Stimulated activated CD4-positive, alpha-beta T cell treated with anti-CD3 and anti-CD28 coated beads, Interleukin-15, amount 100 ng/mL, for 1 hour (primary cell): ENCODE measurements around the gene CRNN.

Experiments used
- DNase-seq, 2 donors: peaks; one replicate each; pipeline ENCODE4 v3.0.0-alpha.2; 2020; ENCODE audit warnings: low read depth in 1 of 2, low spot score in 1 of 2

The CRNN gene

DNA sequence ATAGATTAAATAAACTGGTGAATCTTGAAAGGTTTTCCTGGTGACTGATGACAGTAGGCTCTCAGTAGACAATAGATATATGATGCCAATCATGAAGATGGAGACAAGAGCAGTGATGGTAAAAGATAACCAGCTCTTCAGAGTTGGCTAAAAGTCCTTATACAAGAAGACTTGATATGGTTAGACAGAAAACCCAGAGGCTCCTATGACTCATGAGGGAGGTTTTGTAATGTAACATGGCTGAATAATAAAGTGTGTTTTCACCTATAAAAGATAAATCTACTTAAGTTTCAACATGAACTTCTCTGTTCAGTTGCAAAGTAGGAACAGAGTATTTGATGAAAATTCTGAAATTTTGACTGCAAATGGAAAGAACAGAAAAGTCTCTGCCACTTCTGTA, 12.7 kb upstream of the CRNN start:
- no peak for DNase-seq

DNA sequence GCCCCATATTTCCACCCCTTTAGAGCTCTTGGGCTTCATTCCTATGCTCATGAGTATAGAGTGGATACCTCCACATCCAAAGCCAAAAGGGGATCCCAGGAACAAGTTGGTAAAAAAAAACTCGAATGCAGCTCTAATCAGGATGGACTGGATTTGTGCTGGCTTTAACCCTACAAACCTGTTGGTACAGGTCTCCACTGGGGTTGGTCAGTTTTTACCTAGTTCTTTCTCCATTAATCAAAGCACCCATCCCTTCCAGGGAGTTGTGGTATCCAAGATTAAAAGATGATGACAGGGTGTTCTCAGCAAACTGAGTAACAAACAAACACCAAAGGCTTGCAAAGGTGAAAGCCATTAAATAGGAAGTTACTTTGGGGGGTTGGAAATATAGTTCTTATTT, 5.9 kb upstream of the CRNN start:
- DNase-seq: no peak

DNA sequence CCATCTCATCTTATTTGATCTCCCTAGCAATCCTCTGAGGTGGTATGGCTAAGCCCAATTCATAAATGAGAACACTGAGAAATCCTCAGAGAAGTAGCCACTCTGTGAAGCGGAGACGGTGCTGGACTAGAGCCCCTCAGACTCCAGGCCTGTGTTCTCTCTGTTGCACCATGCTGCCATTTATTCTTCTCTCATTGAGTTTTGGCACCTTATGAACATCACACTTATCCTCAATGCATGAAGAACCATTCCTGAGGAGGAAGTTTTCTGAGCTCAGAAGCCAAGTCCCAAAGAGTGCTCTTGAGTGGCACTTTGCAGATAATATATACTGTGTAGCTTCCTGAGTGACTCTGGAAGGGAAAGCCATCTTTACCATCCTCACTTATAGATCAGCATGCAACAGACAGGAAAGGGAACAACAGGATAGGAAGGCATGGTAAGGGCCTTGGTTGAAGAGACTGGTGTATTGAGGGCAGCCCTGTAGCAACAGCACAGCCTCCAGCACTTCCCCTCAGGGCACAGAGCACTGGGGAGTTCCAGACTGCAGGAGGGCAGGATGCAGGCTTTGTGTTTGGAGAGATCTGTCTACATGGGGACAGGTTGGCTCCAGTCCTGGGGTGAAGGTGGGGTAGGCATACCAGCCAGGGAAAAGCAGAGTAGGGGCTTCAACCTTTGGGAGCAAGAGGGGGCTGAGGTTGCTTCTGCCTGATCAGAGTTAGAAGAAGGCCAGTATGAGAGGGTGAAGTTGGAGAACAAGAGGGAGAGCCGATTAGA, 1.6 kb upstream of the CRNN start:
- no peak for DNase-seq

GRCh38 chr1:152412756-152413155, 1.3 kb downstream of the CRNN start:
- no peak for DNase-seq

- DNase-seq: no peak
Measured at GRCh38 chr1:152411134-152411533, 2.9 kb downstream of the CRNN start.

GRCh38 chr1:152410599-152410998, 3.5 kb downstream of the CRNN start:
- DNase-seq: no peak

DNA sequence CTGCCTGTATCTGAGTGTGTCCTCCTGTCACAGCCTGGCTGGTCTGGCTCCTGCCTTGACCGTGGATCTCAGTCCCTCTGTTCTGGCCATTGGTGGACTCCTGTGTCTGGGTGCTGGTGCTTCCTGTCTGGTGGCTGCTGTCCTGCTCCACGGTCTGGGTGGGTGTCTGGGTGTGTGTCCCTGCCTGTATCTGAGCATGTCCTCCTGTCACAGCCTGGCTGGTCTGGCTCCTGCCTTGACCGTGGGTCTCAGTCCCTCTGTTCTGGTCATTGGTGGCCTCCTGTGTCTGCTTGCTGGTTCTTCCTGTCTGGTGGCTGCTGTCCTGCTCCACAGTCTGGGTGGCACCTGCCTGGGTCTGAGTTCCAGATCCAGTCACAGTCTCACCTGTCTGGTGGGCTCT, 4.0 kb downstream of the CRNN start:
- no peak for DNase-seq

GRCh38 chr1:152408664-152409063, 5.4 kb downstream of the CRNN start:
- no peak for DNase-seq

DNA sequence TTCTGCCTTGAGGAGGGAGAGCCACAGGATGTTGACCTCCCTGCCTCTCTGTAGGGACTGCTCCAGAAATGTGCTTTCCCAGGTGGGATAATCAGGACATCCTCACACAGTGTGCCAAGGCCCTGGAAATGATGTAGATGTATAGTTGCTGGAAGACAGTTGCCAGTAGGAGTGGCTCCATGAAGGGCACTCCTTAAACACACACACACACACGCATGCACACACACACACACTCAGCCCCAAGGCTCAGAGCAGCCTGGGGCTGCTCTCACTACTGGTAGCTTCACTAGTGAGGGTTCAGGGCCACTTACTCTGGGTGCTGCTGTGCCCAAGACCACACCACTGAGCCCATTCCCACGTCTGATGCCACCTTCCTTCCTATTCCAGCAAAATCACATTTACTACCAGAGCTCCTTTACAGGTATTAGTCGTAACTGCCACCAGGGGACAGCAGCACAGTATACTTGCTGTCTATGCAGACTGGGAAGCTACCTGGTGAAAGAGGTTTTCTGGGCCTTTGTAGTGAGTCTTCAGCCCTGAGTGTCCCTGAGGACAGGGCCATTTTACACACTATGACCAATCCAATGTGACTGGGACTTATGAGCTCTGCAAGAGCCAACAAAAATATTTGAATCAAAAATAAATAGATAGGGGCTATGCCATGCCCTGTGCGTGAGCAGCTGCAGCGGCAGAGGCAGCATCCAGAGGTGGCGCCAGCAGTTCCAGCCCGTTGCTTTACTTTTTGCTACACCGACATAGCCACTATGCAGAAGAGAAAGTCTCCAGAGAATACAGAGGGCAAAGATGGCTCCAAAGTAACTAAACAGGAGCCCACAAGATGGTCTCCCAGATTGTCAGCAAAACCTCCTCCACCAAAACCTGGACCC, 15.0 kb downstream of the CRNN start:
- DNase-seq: no peak

- no peak for DNase-seq
Measured at GRCh38 chr1:152397474-152397873, 16.6 kb downstream of the CRNN start.

DNA sequence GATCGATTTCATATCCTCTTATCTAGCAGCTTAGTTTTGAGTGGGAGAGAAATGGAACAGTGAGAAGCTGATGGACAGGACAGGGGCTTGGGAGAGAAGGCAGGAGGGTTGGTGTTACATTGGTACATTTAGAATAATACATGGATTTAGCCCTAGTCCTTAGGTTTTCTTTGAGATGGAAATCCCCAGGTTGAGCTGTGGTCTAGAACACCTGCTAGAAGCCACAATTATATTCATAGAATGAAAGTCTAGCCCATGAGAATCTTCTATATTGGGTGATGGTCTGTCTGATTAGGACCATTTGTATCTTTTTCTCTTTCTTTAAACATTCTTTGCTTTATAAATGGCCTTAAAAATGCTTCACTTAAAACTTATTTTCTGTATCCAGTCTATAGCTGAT, 19.9 kb downstream of the CRNN start:
- DNase-seq: no peak

DNA sequence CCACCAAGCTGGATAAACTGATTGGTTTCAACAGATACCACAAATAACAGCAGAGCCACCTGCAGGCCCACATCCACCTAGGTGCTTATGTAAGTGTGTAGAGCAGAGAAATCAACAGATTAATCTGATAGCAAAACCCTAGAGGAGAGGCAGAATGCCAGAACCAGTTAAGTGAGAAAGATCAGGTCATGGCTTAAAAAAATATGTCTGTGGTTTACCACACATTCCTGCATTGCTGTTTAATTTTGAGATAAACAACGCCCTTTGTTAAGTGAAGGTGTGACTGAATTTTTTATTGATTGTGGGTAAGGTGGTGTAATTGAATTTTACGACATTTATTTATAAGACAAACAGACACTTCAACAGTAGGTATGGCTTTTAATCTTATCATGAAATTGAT, 21.2 kb downstream of the CRNN start:
- DNase-seq: no peak

GRCh38 chr1:152388889-152389288, 25.2 kb downstream of the CRNN start:
- DNase-seq: no peak

GRCh38 chr1:152386940-152387339, 27.1 kb downstream of the CRNN start:
- DNase-seq: no peak

DNA sequence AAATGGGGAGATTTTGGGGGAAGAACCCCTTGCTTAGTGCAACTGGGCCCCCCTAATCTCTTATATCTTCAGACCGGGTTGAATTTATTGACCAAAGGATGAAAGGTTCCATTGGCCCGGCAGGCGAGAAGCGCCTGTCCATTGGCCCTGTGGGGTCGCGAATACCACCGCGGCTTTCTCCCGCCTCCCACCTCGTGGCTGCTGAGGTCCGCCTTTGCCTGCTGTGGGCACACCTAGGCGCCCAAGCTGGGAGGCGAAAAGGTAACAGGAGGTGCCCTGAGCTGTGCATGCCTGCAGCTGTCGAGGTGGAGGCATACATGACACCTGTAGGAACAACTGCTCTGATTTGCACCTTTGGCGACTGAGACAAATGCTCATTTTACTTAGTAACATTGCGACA, 33.1 kb downstream of the CRNN start:
- DNase-seq: no peak

GRCh38 chr1:152374451-152374850, 39.6 kb downstream of the CRNN start:
- DNase-seq: no peak

- DNase-seq: no peak
Measured at GRCh38 chr1:152372672-152373071, 41.4 kb downstream of the CRNN start.

DNA sequence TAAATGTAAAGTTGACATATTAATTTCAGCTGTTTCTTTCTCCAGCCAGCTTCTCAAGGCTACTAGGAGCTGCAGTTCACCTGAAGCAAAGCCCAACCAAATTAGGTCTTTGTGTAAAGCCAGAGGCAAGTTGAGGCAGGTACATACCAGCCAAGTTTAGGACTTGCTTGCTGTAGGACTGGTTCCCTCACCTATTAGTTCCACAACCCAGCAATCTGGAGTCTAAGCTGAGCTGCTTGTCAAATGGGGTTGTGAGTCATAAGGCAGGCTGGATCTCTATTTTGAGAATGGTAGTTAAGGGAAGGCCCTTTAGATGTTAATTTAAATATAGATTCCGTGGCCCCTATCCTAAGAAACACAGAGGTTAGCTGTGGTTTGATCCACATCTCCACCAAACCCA, 46.6 kb downstream of the CRNN start:
- DNase-seq: no peak

DNA sequence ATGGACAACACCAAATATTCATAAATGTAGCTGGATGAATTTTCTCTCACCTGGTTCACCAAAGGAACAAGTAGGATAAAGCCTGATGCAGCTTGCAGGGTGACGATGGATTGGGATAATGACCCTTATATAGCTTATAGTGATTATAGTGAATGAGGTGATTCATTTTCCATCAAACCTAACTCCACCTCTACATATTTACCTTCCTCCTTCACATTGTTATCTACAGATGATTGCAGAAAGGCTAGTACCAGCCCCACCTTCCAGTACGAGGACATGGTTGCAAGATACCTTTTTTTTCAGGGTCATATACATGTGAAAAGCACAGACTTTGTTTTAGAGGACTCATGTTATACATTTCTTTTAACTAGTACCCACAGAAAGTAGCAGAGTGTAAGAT, 54.2 kb downstream of the CRNN start, which contains the start of gene FLG2:
TSS of gene FLG2 (minus strand) at position 101 of the 400 bp plus-strand sequence. CDS start 1,122 bp downstream, outside the sequence.
- no peak for DNase-seq
